ACC112 (cell line): ENCODE data around the gene MSI2.
A peak's percentile ranks its signal among the peaks of the same experiment; 100 is the strongest.

ENCODE experiments used
- H2AFZ ChIP-seq: fragments of 200-600 bp; sonication (generic); one replicate; pipeline ENCODE4 v1.6.0; 2017; ENCODE audit warnings: antibody characterized with exemption, low read length; ENCODE audit not compliant: unreplicated experiment
- H3K27ac ChIP-seq: fragments of 200-600 bp; sonication (generic); 2 replicates; pipeline ENCODE4 v1.5.1; 2014; ENCODE audit warnings: low read depth, mild to moderate bottlenecking, antibody characterized with exemption, low read length, moderate library complexity
- H3K27me3 ChIP-seq: fragments of 200-600 bp; sonication (generic); 2 replicates; pipeline ENCODE4 v1.6.1; 2014; ENCODE audit warnings: mild to moderate bottlenecking, antibody characterized with exemption, low read length, moderate library complexity, mixed read lengths; ENCODE audit not compliant: insufficient read depth
- H3K36me3 ChIP-seq: fragments of 200-600 bp; sonication (generic); 2 replicates; pipeline ENCODE4 v1.6.1; 2016; ENCODE audit warnings: mild to moderate bottlenecking, antibody characterized with exemption, low read length, moderate library complexity, mixed read lengths; ENCODE audit not compliant: insufficient read depth
- H3K4me1 ChIP-seq: fragments of 200-600 bp; sonication (generic); one replicate; pipeline ENCODE4 v1.6.1; 2016; ENCODE audit warnings: low read length, mixed read lengths; ENCODE audit not compliant: insufficient read depth, unreplicated experiment, control insufficient read depth
- H3K4me3 ChIP-seq: fragments of 200-600 bp; sonication (generic); 2 replicates; pipeline ENCODE4 v1.5.1; 2014; ENCODE audit warnings: mild to moderate bottlenecking, low read depth, low read length
- H3K79me2 ChIP-seq: fragments of 200-600 bp; sonication (generic); one replicate; pipeline ENCODE4 v1.6.0; 2016; ENCODE audit warnings: low read length; ENCODE audit not compliant: control insufficient read depth, unreplicated experiment, insufficient read depth

MSI2 gene

DNA sequence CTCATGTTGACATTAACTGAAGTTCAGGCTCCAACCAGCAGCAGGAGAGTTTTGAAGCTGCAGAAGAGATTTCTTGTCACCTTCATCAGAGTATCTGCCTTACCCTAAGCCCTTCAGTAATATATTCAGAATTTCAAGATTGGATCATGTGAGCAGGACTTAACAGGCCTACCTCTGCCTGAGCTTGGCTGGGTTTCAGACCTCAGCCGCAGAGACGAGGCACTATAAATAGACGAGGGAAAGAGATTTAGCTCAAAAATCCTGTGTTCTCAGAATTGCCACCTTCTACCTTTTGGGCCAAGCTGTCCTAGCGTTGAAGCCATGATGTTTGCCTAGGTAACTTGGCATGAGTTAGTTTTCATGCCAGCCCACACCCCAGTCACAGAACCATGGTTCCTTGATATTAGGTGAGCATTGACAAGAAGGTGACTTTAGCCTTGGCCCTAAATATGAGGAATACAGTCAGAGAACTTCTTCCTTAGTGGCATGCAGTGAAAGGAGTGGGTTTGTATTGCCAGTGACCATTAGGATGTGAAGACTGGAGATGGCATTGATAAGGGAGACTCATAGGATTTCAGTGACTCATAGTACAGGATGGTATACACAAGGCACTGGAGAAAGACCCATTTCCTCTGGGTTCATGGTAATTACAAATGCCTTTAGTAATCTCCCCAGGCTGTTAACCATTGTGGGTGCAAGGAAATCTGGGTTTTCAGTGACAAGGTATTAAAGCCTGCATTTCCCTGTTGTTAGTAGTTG lies 224.3 kb downstream of the MSI2 start:
- Histone ChIP-seq H3K27me3 (no peaks in the 10 kb centered on the region), H3K79me2 (no peaks in the 10 kb centered on the region), H3K27ac (peak overlapping the region; percentile 62; the same call in 1 of the 2 replicates), H2AFZ (no peak overlapping the region), H3K4me1 (peaks cover 24% of the 10 kb centered on the region), H3K36me3 (no peaks in the 10 kb centered on the region), H3K4me3 (no peak overlapping the region)

DNA sequence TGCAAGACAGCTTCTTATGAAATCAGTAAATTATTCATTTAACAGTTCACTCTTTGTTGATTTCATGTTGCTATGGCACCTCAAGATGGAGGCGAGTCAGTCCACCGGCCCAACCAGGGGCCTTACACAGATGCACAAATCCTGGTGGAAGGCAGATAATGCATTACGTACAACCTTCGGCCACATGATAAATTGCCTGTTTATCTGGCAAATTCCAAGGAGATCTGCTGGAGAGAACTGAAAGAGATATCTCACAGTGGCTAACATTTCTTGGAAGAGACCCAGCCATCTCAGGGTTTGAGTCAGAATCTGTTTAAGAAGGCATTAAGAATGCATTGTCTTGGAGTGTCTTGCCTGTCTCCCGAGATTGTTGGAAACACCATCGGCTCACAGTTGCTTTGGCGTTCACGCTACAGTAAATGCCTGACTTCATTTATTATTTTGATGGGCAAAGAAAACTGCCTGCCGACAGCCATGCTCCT lies 225.6 kb downstream of the MSI2 start:
- Histone ChIP-seq H3K79me2 (no peaks in the 10 kb centered on the region), H3K27ac (peak overlapping the region; percentile 62)

DNA sequence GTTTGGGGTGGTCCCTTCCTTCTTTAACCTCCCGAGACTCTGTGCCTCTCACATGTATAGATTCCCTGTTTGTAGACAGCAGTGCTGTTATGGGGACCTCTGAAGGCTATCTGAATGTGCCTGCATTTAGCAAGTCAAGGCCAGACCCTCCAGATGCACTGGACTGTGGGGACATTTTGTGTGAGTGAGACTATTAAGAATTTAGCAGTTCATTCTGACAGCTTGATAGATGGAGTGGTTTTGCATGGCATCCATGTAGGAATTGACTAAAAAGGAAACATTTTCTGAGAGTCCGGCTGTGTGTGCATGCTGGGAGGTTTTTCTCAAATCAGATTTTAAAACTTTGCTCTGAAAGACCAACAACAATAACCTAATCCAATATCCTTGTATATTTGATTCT lies 226.3 kb downstream of the MSI2 start:
- H3K79me2 ChIP-seq: no peaks in the 10 kb centered on the region
- H3K4me1 ChIP-seq: peaks cover 24% of the 10 kb centered on the region
- no peak overlapping the region for H2AFZ ChIP-seq
- no peak overlapping the region; the same call in 1 of the 2 replicates for H3K4me3 ChIP-seq
- H3K36me3 ChIP-seq: no peaks in the 10 kb centered on the region
- peak overlapping the region; percentile 43; the same call in 1 of the 2 replicates for H3K27ac ChIP-seq
- no peaks in the 10 kb centered on the region for H3K27me3 ChIP-seq

More for the DNA sequence above, 225.6 kb downstream of the MSI2 start:
- Histone ChIP-seq H2AFZ (peak overlapping the region; percentile 6), H3K36me3 (no peaks in the 10 kb centered on the region), H3K27me3 (no peaks in the 10 kb centered on the region), H3K4me3 (peak overlapping the region; percentile 29), H3K4me1 (peaks cover 24% of the 10 kb centered on the region)

DNA sequence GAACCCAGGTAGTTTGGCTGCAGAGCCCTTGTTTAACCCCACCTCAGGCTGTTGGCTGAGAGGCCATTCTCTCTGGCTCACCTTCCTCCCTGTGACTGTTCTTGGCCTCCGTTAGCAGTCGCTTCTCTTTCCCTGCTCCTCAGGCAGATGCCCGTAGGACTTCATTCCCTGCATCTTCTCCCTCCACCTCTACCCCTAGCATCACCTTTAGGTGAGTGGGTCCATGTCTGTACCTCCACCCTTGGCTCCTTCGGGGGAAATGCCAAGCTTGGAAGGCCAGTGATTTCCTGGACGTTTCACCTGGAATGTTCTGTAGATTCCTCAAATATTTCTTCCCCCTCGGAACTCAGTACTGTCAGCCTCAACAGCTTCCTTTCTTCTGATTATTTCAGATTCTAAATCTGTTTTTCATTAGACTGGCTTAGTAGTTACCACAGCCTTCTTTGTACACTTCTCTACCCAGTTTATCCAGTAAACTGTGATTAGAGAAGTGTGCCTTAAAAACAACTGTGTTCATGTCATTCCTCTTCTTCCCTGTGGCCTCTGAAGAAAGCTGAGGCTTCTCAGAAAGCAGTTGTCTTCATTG lies 227.9 kb downstream of the MSI2 start:
- H3K4me1 ChIP-seq: peaks cover 24% of the 10 kb centered on the region
- H3K4me3 ChIP-seq: no peak overlapping the region
- H2AFZ ChIP-seq: no peak overlapping the region
- no peaks in the 10 kb centered on the region for H3K79me2 ChIP-seq
- no peak overlapping the region for H3K27ac ChIP-seq
- H3K36me3 ChIP-seq: no peaks in the 10 kb centered on the region
- no peaks in the 10 kb centered on the region for H3K27me3 ChIP-seq

DNA sequence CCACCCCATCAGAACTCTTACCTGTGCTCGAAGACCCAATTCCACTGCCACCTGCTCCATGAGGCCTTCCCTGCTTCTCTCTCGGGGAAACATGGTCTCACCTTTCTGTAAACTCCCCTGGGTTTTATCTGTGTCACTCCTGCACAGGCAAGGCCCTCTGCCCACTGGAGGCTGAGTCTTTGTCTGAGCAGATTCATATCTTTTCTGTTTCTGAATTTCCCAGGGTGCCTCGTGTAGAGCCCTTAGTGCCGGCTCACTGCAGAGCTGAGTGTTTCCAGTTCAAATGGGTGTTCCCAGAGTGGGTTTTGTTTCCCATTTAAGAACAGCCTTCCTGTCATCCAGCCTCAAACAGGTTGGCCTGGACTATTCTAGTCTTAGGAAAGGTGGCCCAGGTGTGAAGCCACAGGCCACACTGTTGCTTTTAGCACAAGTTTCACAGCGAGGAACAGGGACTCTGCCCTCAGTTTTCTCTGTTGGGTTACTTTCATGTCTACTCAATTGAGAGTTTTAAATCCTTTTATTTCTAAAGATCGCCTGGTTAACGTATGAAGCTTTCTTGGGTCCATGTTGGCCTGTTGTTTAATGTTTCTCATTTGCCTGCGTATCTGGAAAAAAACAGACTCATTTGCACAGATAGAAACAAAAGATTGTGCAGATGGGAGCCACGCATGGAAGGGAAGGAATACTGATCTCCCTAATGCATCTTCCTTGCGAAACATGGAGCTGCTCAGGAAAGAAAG lies 228.7 kb downstream of the MSI2 start:
- Histone ChIP-seq H3K27me3 (no peaks in the 10 kb centered on the region), H3K27ac (no peak overlapping the region)

DNA sequence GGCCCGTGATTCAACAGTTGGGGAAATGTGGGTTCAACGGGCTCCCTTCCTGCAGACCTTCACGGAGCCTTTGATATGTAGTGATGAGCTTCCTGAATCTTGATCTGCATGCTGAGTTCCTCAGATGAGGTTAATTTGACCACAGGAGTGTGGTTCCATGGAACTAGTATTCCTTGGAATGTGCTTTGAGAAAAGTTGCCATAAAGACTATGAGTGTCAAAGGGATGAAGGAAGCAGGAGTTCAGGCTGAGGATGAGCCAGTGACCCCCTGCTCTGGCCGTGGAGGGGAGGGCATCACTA lies 229.2 kb downstream of the MSI2 start:
- no peaks in the 10 kb centered on the region for H3K79me2 ChIP-seq
- H3K27ac ChIP-seq: no peak overlapping the region
- no peak overlapping the region for H3K4me3 ChIP-seq
- H3K4me1 ChIP-seq: peaks cover 22% of the 10 kb centered on the region
- no peak overlapping the region for H2AFZ ChIP-seq
- H3K27me3 ChIP-seq: no peaks in the 10 kb centered on the region; the same call in 1 of the 2 replicates
- no peaks in the 10 kb centered on the region for H3K36me3 ChIP-seq

More for the DNA sequence above, 228.7 kb downstream of the MSI2 start:
- H3K79me2 ChIP-seq: no peaks in the 10 kb centered on the region
- peaks cover 24% of the 10 kb centered on the region for H3K4me1 ChIP-seq
- H3K36me3 ChIP-seq: no peaks in the 10 kb centered on the region
- no peak overlapping the region for H3K4me3 ChIP-seq
- no peak overlapping the region for H2AFZ ChIP-seq

DNA sequence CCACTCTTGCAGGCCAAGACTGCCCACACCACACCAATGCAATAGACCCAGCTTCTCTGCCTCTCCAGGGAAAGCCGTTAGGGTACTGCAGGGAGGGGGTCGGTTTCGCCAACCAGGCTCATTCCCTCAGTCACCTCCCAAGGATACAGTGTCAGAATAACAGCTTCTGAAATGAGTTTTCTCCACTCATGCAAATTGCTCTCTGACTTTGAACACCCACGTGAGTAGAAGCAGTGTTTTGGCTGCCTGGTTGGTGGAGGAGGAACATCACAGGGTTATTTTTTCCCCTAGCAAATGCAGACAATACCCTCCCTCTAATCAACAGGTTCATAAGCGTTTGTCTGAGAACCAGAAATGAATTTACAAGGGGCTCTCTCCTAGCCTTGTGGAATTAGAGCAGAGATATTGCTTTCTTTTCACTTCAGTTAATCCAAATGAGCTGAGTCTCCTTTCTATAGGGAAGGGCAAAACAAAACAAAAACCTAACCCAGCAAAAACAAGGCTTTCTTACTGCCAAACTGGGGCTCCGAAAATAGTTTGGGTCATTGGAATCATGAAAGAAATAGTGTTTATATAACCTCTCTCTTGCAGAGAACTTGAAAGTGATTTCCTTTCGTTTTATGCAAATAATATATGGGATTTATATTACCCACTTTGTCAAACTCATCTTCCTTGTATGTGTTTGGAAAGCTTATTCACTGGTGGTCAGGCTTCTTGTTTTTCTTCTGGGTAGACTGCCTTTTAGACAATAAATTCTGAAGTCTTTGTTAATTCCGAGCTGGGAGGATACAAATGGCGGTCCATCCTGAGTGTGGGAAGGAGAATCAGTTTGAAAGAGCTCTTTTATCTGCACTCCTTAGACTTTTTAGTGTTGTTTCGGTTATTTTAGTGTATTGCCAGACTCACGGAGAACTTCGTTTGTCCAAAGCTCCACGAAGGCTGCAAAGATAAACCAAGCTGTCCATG lies 229.9 kb downstream of the MSI2 start:
- Histone ChIP-seq H3K79me2 (no peaks in the 10 kb centered on the region), H3K4me3 (no peak overlapping the region), H3K27me3 (no peaks in the 10 kb centered on the region; the same call in 1 of the 2 replicates), H3K36me3 (no peaks in the 10 kb centered on the region), H3K27ac (no peak overlapping the region), H3K4me1 (peaks cover 16% of the 10 kb centered on the region), H2AFZ (no peak overlapping the region)

DNA sequence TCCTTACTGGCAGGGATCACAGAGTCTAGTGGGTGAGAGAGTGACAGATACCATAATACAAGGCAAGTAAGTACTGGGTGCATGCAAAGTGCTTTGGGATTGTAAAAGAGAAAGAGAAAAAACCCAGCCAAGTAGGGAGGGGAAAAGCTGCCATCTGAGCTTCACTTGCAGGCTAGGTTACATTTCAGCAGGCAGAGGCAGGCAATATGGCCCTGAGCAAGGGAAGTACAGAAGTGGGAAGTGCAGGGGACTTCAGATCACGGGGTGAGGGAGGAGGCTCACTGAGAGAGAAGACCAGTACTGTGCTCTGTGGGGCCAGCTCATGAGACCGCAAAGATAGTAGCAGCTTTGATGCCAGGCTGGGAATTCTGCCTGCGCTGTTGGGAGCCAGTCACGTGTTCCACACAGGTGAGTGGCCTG lies 230.6 kb downstream of the MSI2 start:
- Histone ChIP-seq H3K36me3 (no peaks in the 10 kb centered on the region), H3K4me1 (peaks cover 9% of the 10 kb centered on the region), H3K79me2 (no peaks in the 10 kb centered on the region), H3K27me3 (no peaks in the 10 kb centered on the region; the same call in 1 of the 2 replicates), H3K27ac (no peak overlapping the region), H2AFZ (no peak overlapping the region), H3K4me3 (no peak overlapping the region)

DNA sequence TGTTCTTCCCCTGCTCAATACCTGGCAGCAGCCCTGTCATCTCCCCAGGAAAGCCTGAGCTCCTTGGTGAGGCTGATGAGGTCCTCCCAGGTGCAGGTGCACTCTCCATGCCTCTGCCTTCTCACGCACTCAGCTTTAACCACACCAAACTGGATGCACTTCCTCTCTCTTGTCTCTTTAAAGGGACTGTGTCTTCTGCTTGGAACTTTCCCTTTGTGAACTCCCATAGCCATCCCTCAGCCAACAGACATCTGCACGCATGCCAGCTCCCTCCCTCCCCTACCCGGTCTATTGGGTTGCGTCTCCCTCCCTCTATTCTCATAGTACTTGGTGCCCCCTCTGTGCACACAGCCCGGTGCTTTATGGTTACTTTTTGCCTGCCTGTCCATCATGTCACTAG lies 231.2 kb downstream of the MSI2 start:
- no peaks in the 10 kb centered on the region; the same call in 1 of the 2 replicates for H3K27me3 ChIP-seq
- H3K4me1 ChIP-seq: peaks cover 2% of the 10 kb centered on the region
- H3K79me2 ChIP-seq: no peaks in the 10 kb centered on the region
- no peak overlapping the region for H3K27ac ChIP-seq
- no peaks in the 10 kb centered on the region for H3K36me3 ChIP-seq
- H3K4me3 ChIP-seq: no peak overlapping the region
- H2AFZ ChIP-seq: no peak overlapping the region

DNA sequence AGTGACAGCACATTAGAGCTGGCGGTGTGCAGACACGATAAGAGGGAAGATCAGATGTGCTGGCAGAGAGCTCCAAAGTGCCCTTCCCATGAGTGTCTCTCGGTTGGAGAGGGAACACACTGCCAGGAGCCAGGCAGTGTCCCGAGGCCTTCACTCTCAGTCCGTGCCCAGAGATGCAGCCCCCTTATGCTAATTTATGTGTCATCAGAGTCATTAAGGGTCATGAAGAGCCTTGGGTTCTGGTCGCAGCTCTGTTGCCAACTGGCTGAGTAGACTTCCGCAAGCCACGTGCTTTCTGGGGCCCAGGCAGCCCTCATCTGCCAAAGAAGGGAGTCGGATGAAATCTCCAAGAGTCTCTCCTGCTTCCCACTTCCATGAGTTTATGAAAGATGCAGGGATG lies 232.5 kb downstream of the MSI2 start:
- H3K79me2 ChIP-seq: no peaks in the 10 kb centered on the region
- no peak overlapping the region for H3K4me3 ChIP-seq
- no peak overlapping the region for H2AFZ ChIP-seq
- no peaks in the 10 kb centered on the region; the same call in 1 of the 2 replicates for H3K27me3 ChIP-seq
- no peaks in the 10 kb centered on the region for H3K36me3 ChIP-seq
- H3K4me1 ChIP-seq: no peaks in the 10 kb centered on the region
- no peak overlapping the region for H3K27ac ChIP-seq
